IPS DF 19.7 (cell line): ENCODE data around the gene CHAT.
"Not testable (repeated sequence)": the region's sequence is repeated elsewhere in the genome, so short reads cannot be mapped to it uniquely, and the experiment has no call there.

Source experiments
- DNase-seq: peaks from one replicate; pipeline ENCODE4 v3.0.0-alpha.2; 2013; ENCODE audit warnings: low read depth, low spot score

CHAT gene

DNA sequence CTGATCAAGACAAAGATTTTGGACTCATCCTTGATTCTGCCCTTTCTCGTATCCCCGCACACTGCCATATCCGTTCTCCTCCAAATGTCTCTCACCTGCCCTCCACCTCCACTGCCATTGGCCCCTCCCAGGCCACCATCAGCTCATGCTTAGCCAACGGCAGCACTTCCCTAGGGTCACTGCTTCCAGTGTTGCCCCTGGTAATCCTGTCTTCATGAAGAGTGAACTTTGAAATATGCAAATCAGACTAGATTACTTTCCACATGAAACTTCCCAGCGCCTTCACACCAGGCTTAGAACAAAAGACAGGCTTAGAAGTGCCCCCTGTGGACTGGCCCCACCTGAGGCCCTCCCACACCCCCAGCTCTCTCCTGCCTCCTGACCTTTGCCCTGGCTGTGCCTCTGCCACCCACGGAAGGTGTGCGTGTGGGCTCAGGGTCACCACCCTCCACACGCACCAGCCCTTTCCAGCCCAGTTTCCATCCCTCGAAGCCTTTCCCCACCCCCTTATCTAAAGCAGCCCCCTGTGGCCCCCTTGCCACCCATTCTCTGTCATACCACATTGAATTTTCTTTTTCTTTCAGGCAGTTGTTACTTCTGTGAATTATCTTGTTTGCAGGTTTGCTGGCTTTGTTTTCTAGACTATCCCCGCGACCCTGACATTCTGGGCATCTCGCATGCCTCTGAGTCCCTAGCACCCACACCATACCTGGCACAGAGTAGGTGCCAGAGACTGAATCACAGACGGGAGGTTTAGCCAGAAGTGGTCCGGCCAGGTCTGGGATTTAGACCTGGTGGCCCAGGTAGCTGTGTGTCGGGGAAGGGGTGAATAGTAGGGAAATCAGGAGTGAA lies 38.8 kb downstream of the CHAT start:
- no peak for DNase-seq

DNA sequence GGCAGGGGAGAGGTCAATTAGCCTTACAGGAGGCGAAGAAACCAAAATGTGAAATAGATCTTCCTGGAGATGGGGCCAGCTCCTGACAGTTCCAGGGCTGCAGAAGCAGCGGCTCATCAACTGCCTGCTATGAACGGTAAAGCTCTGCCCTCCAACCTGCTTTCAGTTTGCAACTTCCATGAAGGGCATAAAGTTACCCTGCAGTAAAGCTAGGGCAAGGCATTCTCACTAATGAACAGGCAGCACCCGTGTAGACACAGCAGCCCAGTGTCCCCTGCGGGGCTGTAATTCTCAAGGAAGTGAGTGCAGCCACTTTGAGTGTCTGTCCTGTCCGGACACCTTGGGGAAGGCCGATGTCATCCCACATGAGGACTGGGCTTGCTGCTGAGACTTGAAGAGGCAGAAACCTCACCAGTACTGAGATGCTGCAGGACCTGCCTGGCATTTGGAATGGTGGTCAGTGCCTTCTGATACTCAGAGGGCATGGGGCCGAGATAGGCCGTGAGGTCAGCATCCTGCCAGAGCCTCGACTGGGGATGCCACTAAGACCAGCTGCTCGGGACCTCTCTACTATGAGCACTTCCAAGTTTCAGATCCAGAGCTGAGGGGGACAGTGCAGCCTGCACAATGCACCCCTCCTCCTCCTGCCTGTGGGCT lies 39.6 kb downstream of the CHAT start:
- DNase-seq, result no peak

DNA sequence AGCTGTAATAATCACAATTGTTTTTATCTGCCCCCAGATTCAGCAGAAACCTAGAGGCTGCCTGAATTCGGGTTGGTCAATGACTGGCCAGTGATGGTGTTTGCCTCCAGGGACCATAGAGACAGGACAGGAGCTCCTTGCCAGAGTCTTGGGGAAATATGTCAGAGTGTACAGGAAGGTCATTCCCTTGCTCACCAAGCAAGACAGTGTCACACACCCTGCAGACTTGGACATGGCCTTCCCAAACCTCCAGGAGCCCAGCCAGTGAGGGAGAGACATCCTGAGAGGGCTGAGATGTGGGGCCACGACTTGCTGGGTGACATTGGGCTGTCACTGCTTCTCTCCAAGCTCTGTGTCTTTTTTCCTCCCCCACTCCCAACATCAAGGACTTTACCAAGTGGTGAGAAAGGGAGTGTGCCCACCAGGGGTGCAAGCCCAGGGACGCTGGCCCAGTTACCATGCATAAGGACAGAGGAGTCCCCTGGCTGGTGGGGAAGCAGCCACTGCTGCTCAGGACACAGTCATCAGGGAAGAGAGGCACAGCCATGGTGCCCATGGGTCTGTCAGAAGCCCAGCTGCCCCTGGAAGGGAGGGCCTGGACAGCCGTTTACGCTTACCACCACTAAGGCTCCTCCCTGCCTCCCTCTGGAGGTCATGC lies 40.3 kb downstream of the CHAT start:
- no peak for DNase-seq

DNA sequence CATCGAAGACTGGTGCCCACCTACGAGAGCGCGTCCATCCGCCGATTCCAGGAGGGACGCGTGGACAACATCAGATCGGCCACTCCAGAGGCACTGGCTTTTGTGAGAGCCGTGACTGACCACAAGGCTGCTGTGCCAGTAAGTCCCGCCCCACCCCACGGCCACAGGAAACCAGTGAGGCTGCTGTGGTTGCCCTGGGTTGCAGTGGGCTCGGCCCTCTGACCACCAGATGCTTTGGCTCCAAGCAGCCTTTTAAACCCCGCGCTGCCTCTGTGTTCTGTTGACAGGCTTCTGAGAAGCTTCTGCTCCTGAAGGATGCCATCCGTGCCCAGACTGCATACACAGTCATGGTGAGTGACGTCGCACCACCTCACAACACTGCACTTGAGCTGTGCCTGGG lies 41.3 kb downstream of the CHAT start:
- DNase-seq, result no peak

DNA sequence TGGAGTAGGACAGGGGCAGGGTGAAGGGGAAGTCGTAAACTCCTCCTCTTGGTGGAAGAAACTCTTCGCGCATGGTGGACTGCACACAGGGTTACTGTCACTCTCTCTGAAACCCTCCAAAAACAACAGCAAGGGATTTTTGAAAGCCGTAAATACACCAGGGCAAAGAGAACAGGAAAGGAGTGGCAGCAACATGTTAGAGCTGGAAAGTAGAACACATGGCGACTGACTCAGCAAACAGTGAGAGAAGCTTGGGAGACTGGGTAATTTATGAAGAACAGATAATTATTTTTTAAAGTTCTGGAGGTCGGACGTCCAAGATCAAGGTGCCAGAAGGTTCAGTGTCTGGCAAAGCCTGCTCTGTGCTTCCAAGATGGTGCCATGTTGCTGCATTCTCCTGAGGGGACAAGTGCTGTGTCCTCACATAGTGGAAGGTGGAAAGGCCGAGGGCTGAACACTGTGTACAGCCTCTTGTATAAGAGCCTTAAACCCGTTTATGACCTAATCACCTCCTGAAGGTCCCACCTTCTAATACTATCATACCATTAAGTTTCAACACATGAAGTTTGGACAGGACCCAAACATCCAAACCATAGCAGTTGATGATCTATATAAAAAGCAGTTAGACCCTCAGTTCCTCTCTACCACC lies 43.1 kb downstream of the CHAT start:
- no peak for DNase-seq

DNA sequence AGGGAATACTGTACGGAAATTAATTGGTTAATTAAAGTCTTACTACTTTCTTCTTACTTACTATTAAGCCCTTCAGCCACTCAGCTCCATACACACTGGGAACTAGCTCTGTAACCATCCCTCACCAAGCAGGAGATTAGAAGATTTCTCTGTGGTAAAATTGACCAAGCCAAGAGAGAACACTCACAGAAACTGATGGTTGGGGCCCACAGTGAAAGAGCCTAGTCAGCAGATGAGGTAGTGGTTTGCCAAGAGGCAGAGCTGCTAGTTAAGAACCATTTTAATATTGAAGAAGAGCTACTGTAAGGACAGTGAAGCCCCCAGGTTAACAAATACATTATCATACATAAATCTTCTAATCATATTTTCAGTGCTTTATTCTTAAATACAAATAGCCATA lies 43.8 kb downstream of the CHAT start:
- DNase-seq, result no peak

DNA sequence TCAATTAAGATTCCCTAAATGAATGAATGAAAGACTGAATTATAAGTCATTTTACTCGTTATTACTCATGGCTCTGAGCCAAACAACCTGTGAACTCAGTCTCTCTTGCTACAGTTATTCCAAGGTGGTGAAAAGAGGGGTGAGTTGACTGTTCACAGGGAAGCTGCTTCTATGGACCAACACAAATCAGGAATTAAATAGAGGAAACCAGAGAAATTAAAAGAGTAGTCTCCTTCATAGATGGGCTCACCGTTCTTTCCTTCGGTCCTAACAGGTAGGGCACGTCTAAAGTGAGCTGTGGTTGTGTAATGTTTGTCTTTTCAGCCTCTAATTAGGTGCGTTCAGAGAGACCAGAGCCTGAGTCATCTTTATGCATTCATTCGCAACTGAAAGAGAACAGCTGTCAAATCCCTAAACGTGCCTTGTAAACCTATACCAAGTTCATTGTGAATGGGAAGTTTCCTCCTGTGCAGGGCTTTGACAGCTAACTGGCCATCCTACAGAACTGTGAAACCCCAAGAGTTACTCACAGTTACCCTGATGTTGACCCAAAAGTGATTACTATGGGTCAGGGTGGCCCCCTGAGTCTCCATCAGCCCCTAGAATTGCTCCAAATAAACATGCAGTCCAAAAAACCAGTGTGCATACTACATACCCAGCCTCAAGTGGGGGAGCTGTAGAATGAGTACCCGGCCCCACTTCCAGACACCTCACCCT lies 47.5 kb downstream of the CHAT start:
- no peak for DNase-seq

DNA sequence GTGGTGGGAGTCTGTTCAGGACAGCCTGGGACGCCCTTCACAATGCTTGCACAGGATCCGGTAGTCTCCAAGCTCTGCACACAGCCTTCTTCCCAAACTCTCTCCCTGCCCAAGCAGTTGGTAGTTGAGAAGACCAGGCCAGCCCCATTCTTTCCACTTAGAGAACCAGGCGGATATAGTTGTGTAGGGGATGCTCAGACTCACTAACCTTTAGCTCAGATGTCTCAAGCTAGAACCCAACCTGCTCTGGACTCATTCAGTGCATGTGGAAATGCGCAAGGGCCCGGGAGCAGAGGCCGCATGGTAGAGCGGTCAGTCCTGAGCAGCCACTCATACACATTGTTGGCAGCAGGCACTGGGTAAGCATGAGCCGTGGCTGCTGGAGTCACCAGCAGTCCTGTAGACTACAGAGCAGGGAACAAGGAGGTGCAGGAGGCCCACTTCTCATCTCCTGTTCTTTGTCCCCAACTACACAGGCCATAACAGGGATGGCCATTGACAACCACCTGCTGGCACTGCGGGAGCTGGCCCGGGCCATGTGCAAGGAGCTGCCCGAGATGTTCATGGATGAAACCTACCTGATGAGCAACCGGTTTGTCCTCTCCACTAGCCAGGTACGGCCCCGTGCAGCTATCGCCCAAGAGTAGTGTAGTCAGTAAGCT lies 48.5 kb downstream of the CHAT start:
- no peak for DNase-seq

DNA sequence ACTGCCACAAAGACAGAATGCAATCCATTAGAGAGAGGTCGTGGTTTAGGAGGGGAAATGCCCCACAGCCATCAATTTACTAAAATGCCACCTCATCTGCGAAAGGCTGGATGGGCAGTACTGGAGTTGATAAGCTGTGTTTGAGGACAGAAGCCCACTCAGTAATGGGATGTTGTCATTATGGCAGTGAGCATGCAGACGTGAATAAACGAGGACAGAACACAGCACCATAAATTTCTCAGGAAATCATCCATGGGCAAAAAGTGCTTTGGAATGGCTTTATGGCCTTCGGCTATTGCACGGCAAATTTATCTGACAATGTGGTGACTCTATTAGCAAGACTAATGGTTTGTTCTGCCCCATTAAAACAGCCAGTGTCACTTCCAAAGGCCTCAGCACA lies 49.8 kb downstream of the CHAT start:
- DNase-seq, result no peak

DNA sequence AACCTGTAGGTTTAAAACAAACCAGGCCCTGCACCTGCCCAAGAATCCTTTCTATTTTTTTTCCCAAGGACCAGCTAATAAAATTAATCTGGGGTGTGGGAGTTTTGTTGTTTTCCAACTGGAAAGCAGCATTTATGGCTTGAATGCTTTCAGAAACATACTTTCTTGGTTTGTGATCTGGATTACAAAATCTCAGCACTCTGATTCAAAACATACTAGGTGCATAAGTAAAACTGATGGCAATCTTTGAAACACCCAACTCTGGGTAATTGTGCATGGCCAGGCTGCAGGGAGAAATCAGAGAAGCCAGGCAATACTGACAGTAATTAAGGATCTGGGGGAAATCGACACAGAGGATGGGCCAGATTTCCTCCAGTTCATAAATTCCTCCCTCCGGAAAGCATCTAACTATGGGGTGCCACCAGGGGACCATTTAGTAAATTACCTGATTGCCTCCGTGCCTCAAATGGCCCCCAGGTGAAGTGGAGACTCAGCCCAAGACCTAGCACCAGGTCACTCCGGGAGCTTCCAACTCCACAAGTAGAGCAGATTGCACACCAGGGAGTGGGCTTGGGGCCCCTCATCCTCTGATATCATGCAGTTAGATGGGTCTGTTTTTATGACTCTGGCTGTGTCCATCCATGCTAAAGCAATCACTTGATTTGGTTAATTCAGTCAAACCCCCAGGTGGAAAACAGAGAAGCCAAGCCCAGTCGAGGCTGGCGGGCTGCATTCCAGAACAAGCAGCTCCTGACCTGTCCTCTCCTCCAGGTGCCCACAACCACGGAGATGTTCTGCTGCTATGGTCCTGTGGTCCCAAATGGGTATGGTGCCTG lies 50.4 kb downstream of the CHAT start:
- DNase-seq, result no peak

DNA sequence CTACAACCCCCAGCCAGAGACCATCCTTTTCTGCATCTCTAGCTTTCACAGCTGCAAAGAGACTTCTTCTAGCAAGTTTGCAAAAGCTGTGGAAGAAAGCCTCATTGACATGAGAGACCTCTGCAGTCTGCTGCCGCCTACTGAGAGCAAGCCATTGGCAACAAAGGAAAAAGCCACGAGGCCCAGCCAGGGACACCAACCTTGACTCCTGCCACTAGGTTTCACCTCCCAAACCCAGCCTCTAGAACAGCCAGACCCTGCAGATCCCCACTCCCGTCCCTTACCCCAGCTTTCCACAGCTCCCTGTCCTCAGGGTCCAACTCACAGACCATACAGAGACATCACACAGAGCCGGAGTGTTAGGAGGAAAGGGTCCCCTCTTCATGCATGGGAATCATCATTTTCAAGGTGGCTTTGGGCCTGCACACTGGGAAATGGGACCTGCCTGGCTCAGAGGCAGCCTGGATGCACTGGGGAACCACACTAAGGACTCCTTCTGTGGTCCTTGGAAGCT lies 51.1 kb downstream of the CHAT start:
- DNase-seq, result no peak

DNA sequence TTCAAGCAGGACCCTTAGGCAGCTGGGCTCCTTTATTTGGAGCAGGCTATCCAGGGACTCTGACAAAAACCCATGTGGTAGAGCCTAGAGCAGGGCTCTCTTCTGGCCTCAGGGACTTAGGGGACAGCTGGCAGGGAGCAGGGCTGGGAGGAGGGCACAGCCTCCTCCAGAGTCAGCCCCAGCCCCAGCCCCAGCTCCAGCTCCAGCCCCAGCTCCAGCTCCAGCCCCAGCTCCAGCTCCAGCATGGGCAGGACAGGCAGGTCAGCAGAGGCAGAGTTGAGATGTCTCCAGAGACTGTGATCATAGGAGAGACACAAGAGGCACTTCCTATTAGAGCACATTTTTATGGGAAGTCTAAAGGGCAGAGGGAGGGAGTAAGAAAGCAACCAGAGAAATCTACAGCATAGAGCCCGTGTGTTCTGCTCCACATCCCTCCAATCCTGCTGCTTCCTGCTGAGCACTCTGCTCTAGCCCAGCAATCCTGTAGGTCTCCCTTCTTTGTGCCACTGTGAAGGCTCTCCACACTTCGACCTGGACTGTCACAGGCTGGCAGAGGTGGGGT lies 52.3 kb downstream of the CHAT start:
- DNase-seq, result no peak

DNA sequence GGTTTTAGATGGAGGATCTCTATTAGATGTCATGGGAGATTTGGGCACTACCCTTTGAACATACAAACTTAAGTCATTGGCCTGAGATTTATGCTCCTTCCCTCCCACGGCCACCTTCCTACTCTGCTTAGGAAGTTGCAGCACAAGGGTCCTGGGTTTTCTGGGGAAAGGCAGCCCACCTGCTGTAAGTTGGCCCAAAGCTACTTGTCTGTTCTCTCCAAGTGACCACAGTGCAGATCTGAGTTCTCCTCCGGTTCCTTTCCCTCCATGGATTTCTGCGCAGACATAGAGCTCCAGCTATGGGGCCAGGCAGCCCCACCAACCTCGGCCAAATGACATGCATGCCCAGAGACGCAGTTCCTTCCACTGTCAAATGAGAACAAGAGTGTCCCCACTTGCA lies 52.8 kb downstream of the CHAT start:
- DNase-seq, result no peak

DNA sequence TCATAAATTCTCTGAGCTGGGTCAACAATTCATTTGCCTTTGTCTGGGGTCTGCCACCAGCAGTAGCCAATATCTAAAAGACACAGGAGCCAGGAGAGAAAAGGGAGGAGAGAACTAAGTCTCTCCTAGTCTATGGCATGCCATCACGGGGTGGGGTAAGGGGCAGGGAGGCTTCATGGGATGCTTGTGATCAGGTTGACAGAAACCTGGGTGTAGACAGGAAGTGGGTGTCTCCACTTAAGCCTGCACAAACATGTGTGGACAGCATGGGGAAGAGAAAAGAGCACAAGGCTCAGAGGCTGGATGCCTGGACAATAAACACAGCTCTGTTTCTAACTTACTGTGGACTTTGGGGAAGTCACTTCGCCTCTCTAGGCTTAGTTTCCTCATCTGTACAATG lies 54.2 kb downstream of the CHAT start:
- no peak for DNase-seq

DNA sequence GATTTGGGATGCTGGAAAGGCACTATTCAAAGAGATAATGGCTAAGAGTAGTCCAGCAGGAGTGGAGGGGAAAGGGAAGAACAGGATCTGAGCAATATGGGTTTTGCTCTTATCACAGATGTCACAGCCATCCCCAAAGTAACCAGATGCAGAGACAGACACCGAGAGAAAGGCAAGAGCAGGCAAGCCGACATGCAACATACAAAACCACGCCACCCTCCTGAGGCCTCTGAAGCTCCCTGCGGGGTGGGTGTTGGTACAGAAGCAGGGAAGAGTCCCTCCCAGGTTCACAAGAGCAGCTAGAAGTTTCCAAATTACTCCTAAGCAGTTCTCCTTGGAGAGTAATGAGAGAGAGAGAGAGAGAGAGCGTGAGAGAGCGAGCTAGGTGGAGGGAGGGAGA lies 54.8 kb downstream of the CHAT start:
- no peak for DNase-seq

DNA sequence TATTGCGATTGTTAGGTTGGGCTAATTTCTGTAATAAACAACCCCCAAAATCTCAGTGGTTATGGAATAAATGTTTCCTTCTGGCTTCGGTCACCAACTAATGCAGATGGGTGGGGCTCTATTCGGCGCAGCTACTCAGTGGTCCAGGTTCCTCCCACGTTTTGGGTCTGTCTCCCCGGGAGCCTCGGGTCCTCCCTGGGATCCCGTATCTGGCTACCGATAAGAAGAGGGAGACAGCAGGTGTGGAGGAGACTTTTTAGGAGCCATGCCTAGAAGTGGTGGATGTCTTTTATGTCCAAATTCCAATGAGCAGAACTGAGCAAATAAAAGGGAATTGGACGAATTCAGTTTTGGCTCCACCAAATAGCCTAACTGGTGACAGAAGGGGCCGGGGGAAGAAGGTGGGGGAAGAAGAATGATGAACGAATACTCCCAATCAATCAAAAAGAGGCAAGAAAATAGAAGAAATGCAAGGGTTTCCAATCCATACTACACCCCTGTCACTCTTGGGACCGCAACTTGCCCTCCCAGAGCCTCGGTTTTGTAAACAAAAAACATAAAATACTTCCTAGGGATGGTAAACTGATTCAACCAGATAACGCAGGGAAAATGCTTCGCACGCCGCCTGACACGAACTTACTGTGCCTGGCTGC lies 65.1 kb downstream of the CHAT start:
- DNase-seq, result no peak

DNA sequence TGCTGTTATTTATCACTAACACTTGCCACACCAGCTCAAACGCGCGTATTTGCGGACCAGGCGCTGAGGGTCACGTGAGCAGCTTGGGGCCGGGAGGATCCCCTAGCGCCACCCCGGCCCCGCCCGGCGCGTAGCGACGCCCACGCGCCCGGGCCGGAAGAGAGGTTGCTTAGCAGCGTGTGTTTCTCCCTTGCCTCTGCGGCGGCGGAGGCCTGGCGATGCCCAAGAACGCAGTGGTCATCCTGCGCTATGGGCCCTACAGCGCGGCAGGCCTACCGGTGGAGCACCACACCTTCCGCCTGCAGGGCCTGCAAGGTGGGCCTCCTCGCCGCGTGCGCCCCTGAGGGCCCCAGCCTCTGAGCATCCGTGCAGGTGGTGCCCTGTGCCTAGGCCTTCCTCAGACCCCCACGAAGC lies 65.7 kb downstream of the CHAT start, which contains the start of gene C10orf53:
TSS of gene C10orf53 (plus strand) at position 172 of the 414 bp plus-strand sequence. CDS start at position 219, 47 bp downstream.
- peak; percentile 25 for DNase-seq

DNA sequence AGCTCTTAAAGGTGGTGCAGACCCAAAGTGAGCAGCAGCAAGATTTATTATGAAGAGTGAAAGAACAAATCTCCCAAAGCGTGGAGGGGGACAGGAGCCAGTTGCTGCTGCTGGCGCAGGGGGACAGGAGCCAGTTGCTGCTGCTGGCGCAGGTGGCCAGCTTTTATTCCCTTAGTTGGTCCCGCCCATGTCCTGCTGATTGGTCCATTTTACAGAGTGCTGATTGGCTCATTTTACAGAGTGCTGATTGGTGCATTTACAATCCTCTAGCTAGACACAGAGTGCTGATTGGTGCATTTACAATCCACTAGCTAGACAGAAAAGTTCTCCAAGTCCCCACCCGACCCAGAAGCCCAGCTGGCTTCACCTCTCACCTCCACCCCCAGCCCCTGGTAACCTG lies 68.6 kb downstream of the CHAT start:
- DNase-seq, result not testable (repeated sequence)

DNA sequence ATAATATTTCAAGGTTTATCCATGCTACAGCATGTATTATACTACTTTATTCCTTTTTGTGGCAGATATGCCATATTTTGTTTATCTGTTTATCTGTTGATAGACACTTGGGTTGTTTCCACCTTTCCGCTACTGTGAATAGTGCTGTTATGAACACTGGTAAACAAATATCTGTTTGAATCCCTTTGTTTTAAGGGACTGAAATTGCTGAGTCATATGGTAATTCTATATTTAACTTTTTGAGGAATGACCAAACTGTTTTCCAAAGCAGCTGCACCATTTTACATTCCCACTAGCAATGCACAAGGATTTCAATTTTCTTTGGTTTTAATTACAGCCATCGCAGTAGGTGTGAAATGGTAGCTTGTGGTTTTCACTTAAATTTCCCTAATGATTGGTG lies 69.0 kb downstream of the CHAT start:
- no peak for DNase-seq
